COLO668 (cell line): ENCODE results near the gene OR4K5.
"Not testable (repeated sequence)": the region's sequence is repeated elsewhere in the genome, so short reads cannot be mapped to it uniquely, and the experiment has no call there.

Source experiments
- DNase-seq: peaks from one replicate; lab custom pipeline; 2025; ENCODE audit not compliant: unreplicated experiment; lab: John Stamatoyannopoulos, UW

Gene OR4K5

DNA sequence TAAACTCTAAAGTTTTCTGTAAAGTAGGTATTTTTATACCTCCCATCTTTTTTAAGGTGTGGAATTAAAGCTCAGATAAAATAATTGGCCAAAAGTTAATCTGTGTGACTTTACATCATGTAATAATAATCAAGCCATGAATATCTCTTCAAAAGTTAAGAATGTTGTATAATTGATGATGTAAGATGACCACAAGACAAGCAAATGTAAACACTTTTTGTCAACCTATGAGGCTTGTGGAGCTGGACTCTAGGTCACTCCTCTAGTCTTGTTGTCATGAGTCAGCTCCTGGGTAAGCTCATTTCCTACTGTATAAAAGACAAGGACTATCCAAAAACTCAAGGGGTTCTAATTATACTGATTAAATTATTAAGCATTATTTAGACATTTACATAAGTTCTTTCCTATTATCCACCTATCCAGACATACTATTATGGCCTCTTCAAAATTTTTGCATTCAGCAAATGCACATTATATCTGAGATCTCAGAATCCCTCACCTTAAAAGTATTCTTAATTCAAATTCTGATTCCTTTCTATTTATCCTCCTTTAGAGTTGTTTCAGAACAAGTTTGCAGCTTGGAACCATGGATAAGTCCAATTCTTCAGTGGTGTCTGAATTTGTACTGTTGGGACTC is at the start of gene OR4K5:
OR4K5 (plus strand) TSS at position 587 of the 637 bp plus-strand sequence; CDS start at position 587, 0 bp downstream.
- DNase-seq = no peak

DNA sequence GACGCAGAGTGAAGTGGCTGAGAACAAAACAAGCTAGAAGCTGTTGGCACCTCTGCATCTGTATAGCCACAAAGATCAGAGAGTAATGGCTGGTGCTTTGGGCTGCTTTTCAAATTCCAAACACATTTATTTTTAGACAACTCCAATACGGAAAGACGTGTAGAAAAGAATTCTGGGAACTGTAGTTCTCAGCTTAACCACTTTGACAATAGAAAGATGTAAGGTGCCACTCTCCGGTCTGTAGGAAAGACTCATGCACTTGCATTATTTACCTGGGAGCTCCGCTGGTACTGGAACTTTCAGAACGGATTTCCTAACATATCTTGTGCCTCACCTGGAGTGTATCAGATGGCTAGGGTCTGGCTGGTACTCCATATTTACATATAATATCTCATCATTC is 47.2 kb upstream of the OR4K5 start:
- DNase-seq = no peak

GRCh38 chr14:19874842-19875241 is 45.6 kb upstream of the OR4K5 start, which contains the start of gene OR4K2:
TSS of gene OR4K2 (plus strand) at chr14:19875142. CDS start at chr14:19876268, 1,126 bp downstream.
- no peak for DNase-seq

GRCh38 chr14:19878029-19878642 is 42.3 kb upstream of the OR4K5 start:
- DNase-seq = no peak

GRCh38 chr14:19895282-19895681 is 25.1 kb upstream of the OR4K5 start:
- DNase-seq = no peak

DNA sequence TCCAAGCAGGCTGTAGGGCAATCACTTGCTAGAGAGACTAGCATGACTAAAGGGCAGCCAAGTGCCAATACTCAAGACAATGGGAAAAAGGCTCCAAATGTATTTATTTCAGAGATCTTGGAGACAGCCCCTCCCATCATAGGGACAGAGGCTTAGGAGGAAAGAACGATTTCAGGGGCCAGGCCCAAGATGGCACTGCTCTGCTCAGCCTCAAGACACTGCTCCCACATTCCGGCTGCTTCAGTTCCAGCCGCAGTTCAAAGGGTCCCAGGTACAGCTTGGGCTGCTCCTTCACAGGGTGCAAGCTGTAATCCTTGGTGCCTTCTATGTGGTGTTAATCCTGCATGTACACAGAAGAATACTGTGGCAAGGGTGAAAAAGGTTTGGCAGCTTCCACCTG is 19.4 kb upstream of the OR4K5 start:
- no peak for DNase-seq

- no peak for DNase-seq
These were observed 18.0 kb upstream of the OR4K5 start for GRCh38 chr14:19902409-19902808.

DNA sequence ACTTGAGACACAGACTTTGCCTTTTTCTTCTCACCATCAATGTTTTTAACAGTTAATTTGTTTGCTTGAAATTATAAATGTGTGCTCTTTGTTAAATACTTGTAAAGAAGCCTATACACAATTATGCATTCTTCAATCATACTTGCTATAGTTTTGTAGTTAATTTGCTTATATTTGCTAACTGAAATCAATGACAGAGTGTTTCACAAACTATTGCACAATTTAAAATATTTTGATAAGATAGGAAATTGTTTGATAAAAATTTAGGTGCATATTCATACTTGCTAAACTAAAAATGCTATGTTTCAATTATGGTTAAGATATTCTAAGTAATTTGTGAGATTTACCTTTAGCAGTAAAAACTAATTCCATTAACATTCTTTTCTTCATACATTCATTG is 13.7 kb upstream of the OR4K5 start:
- no peak for DNase-seq

DNA sequence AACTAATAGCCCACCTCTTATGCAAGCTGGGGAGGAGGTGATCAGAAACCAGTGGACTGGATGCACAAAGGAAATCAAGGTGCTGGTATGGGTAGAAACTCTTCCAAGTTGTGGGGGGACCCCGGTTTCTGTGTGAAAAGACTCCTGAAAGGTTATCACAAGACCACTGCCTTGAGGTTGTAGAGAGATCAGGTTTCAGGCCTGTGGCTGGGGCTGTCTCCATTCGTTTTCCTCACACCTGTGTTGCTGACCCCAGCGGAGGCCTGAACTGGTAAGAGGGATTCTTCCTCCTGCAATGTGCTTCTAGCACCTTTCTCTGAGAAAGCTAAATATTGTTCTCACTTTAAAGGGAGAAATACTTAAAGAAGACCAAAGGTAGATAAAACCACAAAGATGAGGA is 9.3 kb upstream of the OR4K5 start:
- no peak for DNase-seq

DNA sequence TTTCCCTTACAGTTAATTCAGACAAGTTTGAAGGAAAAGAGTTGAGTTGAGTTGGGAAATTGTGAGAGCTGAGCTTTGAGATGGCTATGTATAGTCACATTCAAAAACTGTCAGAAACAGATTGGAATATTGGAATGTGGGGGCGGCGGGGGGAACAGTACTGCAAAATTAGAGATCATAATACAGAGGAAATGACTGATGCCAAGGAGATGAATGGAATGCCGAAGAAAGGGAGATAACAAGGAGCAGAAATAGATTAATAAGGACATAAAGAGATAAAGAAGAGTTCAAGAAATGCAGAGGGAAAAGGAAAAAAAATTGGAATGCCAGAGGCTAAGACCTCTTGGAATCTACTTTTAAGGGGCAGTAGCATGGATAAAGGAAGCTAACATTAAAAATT is 3.2 kb upstream of the OR4K5 start:
- DNase-seq = no peak

- no peak for DNase-seq
These were observed 2.4 kb upstream of the OR4K5 start for GRCh38 chr14:19917955-19918518.

GRCh38 chr14:19918553-19919264 is 1.7 kb upstream of the OR4K5 start:
- DNase-seq = no peak

DNA sequence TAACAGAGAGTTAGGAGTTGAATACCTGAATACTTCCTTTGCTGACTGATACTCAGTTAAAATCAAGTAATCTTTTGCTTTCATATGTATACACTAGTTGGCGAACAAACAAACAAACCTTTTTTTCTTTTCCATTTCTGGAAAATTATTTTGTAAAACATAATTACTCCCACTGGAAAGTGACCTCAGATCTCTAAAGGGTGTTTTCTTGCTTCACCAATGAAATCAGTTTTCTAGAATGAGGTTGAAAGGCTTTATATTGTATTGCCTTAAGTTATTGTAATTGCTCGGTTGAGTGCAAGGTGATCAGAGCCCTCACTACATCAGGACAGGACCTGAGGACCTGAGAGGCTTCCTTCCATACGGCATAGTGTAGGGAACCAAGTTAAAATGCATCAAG is 10.2 kb downstream of the OR4K5 start, which contains the start of gene OR4K1:
OR4K1 (plus strand) TSS at position 301 of the 400 bp plus-strand sequence. CDS start 4,750 bp downstream, outside the sequence.
- DNase-seq = no peak

- DNase-seq = no peak
These were observed 21.3 kb downstream of the OR4K5 start for GRCh38 chr14:19941668-19942067.

- DNase-seq = no peak
These were observed 27.1 kb downstream of the OR4K5 start for GRCh38 chr14:19947413-19948090.

DNA sequence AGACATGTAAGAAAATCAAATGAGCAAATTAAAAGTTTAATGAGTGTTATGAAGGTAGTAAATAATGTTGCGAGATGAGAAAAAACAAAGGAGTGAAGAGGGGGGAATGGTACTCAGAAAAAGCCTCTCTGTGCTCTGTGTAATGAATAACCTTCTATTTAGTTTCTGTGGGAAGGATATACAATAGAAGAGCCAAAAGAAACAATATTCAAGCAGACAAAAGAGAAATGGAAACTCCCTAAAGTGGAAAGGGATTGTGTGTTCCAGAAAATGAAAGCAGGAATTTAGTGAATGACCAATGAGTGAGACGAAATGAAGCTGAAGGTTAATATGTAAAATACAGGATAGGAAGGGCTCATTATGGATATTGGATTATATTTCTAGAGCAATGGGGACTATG is 28.8 kb downstream of the OR4K5 start:
- no peak for DNase-seq

- DNase-seq = not testable (repeated sequence)
These were observed 49.3 kb downstream of the OR4K5 start for GRCh38 chr14:19969735-19970134.
